ENCODE results near the gene RASL12. TPM values are rescaled to one million over a fixed set of nuclear protein-coding genes. Genes with fewer than 3 reads are reported as not detected.
A peak's percentile ranks its signal among the peaks of the same experiment; 100 is the strongest.

Gene RASL12
- total RNA-seq, 1 donor from 2014 or later = 85.7 TPM

- TF ChIP-seq POLR2AphosphoS5 (IDR thresholded peaks at IDR 0.05; ENCODE audit: insufficient read depth in 1 of 2, low read depth in 1 of 2) = no peak
- TF ChIP-seq POLR2A (IDR thresholded peaks at IDR 0.05) = no peak
- no peak for TF ChIP-seq CTCF (IDR thresholded peaks at IDR 0.05)
- H3K4me3 ChIP-seq = no peak overlapping the region
- peaks cover 32% of the 10 kb centered on the region for H3K4me1 ChIP-seq
- no peaks in the 10 kb centered on the region for H3K36me3 ChIP-seq
- no peak for DNase-seq (ENCODE audit: extremely low spot score in 2 of 2)
- intact Hi-C loops (cut with DNase I) = no loop called here
- H3K27ac ChIP-seq = peak overlapping the region; percentile 92
- no peaks in the 10 kb centered on the region for H3K9me3 ChIP-seq
- H3K27me3 ChIP-seq = no peaks in the 10 kb centered on the region
Measured at GRCh38 chr15:65072617-65073016, 4.8 kb upstream of the RASL12 start.

GRCh38 chr15:65072027-65072426 lies 4.2 kb upstream of the RASL12 start:
- Histone ChIP-seq H3K9me3 (no peaks in the 10 kb centered on the region), H3K27ac (peak overlapping the region; percentile 92), H3K36me3 (no peaks in the 10 kb centered on the region), H3K27me3 (no peaks in the 10 kb centered on the region), H3K4me1 (peaks cover 32% of the 10 kb centered on the region), H3K4me3 (no peak overlapping the region)
- intact Hi-C loops (cut with DNase I) = no loop called here
- no peak for DNase-seq (ENCODE audit: extremely low spot score in 2 of 2)
- TF ChIP-seq CTCF (IDR thresholded peaks at IDR 0.05) = no peak
- no peak for TF ChIP-seq POLR2AphosphoS5 (IDR thresholded peaks at IDR 0.05; ENCODE audit: insufficient read depth in 1 of 2, low read depth in 1 of 2)

- H3K4me1 ChIP-seq = peaks cover 38% of the 10 kb centered on the region
- H3K9me3 ChIP-seq = no peaks in the 10 kb centered on the region
- intact Hi-C loops (cut with DNase I) = no loop called here
- no peaks in the 10 kb centered on the region for H3K36me3 ChIP-seq
- no peak for DNase-seq (ENCODE audit: extremely low spot score in 2 of 2)
- TF ChIP-seq CTCF (IDR thresholded peaks at IDR 0.05) (no peak), POLR2A (IDR thresholded peaks at IDR 0.05) (no peak), POLR2AphosphoS5 (IDR thresholded peaks at IDR 0.05; ENCODE audit: insufficient read depth in 1 of 2, low read depth in 1 of 2) (peak in 1 of 2 donors; percentile 55)
- no peak overlapping the region for H3K4me3 ChIP-seq
- peak overlapping the region; percentile 92 for H3K27ac ChIP-seq
- H3K27me3 ChIP-seq = no peaks in the 10 kb centered on the region
Measured at GRCh38 chr15:65071381-65071811, 3.6 kb upstream of the RASL12 start.

GRCh38 chr15:65069779-65070546 lies 2.2 kb upstream of the RASL12 start:
- H3K27ac ChIP-seq = peak overlapping the region; percentile 92
- peaks cover 44% of the 10 kb centered on the region for H3K4me1 ChIP-seq
- no peaks in the 10 kb centered on the region for H3K9me3 ChIP-seq
- H3K27me3 ChIP-seq = no peaks in the 10 kb centered on the region
- peak in 1 of 2 donors; percentile 81 for DNase-seq (ENCODE audit: extremely low spot score in 2 of 2)
- H3K4me3 ChIP-seq = no peak overlapping the region
- no peaks in the 10 kb centered on the region for H3K36me3 ChIP-seq
- no peak for TF ChIP-seq POLR2A (IDR thresholded peaks at IDR 0.05)
- TF ChIP-seq CTCF (IDR thresholded peaks at IDR 0.05) = no peak
- no peak for TF ChIP-seq POLR2AphosphoS5 (IDR thresholded peaks at IDR 0.05; ENCODE audit: insufficient read depth in 1 of 2, low read depth in 1 of 2)
- intact Hi-C loops (cut with DNase I) = no loop called here

DNA sequence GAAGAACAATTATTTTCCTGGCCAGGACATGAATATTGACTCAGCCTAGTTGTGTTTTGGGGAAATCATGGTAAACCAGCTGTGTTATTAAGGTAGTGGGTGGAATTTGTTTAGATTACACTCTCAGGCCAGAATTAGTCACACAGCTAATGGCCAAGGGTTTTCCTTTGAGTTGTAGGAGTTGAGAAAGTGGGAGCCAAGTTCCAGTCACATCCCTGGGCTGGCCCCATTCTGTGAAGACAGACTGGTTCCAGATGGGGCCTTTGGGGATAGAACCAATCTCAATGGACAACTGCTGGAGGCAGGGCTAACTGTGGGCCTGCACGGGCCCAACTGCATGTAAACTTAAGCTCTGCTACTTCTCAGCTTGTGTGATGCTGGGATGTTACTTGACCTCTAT lies 1.4 kb upstream of the RASL12 start:
- peak in 1 of 2 donors; percentile 97 for DNase-seq (ENCODE audit: extremely low spot score in 2 of 2)
- TF ChIP-seq POLR2A (IDR thresholded peaks at IDR 0.05) (no peak), CTCF (IDR thresholded peaks at IDR 0.05) (no peak), POLR2AphosphoS5 (IDR thresholded peaks at IDR 0.05; ENCODE audit: insufficient read depth in 1 of 2, low read depth in 1 of 2) (peak; percentile 30 to 34)
- H3K27me3 ChIP-seq = no peaks in the 10 kb centered on the region
- no peaks in the 10 kb centered on the region for H3K9me3 ChIP-seq
- H3K4me1 ChIP-seq = peaks cover 52% of the 10 kb centered on the region
- no peak overlapping the region for H3K4me3 ChIP-seq
- H3K27ac ChIP-seq = peak overlapping the region; percentile 92
- H3K36me3 ChIP-seq = no peaks in the 10 kb centered on the region
- intact Hi-C loops (cut with DNase I) = no loop called here
